IMR-90 (cell line): ENCODE measurements around the gene CBFA2T3. TPM values are rescaled to one million over a fixed set of nuclear protein-coding genes. Genes with fewer than 3 reads are reported as not detected.

Experiments
- ATAC-seq: fragments of 200-7000 bp; cut with Tn5 transposase; 2 replicates; pipeline ENCODE4 v1.9.1; 2020; ENCODE audit warnings: low read depth, mild to moderate bottlenecking, moderate library complexity
- BruUV-seq: library from RNA; stranded (reverse); fragments of 400-500 nt; replicated peaks from 2 replicates; lab custom pipeline; 2021; lab: Mats Ljungman, UMichigan
- CTCF ChIA-PET: fragments of 300-600 bp; formaldehyde crosslinking; extraction: SDS; loops from one replicate; lab custom pipeline; 2021; ENCODE audit warnings: antibody characterized with exemption; lab: Yijun Ruan, JAX
- POLR2A ChIA-PET: fragments of 300-600 bp; sonication (Branson Sonifier 250); formaldehyde crosslinking; loops from one replicate; lab custom pipeline; 2022; ENCODE audit warnings: antibody characterized with exemption; ENCODE audit not compliant: unreplicated experiment; lab: Charles Lee
- DNase-seq: peaks from one replicate; pipeline ENCODE4 v3.0.0; 2013
- H2AFZ ChIP-seq: replicated peaks from 2 replicates; pipeline ENCODE3; 2013; ENCODE audit warnings: low read length, mild to moderate bottlenecking; ENCODE audit not compliant: poor library complexity
- H2AK5ac ChIP-seq: 2 replicates; pipeline ENCODE4 v1.6.1; 2013; ENCODE audit warnings: low read depth, low read length, inconsistent platforms
- H2AK9ac ChIP-seq: replicated peaks from 2 replicates; pipeline ENCODE3; 2013; ENCODE audit warnings: mild to moderate bottlenecking, low read depth, low read length, moderate library complexity; ENCODE audit not compliant: poor library complexity
- H2BK120ac ChIP-seq: 2 replicates; pipeline ENCODE4 v1.6.1; 2013; ENCODE audit warnings: low read depth, low read length, inconsistent platforms
- H2BK15ac ChIP-seq: 3 replicates; pipeline ENCODE4 v1.6.1; 2013; ENCODE audit warnings: low read depth, low read length, inconsistent platforms
- H2BK20ac ChIP-seq: 2 replicates; pipeline ENCODE4 v1.6.1; 2013; ENCODE audit warnings: low read depth, mild to moderate bottlenecking, inconsistent platforms, low read length, moderate library complexity
- H2BK5ac ChIP-seq: 2 replicates; pipeline ENCODE4 v1.6.1; 2013; ENCODE audit warnings: mild to moderate bottlenecking, low read depth, low read length, inconsistent platforms; ENCODE audit not compliant: poor library complexity, severe bottlenecking
- H3K14ac ChIP-seq: replicated peaks from 2 replicates; pipeline ENCODE4 v1.6.1; 2013; ENCODE audit warnings: low read depth, low read length, inconsistent platforms
- H3K18ac ChIP-seq: 2 replicates; pipeline ENCODE4 v1.6.1; 2013; ENCODE audit warnings: low read depth, low read length, control low read depth
- H3K23ac ChIP-seq: 2 replicates; pipeline ENCODE4 v1.6.1; 2013; ENCODE audit warnings: low read depth, low read length, inconsistent platforms
- H3K27ac ChIP-seq: 2 replicates; pipeline ENCODE4 v1.5.1; 2013; ENCODE audit warnings: mild to moderate bottlenecking, control low read depth, low read length; ENCODE audit not compliant: insufficient read depth
- H3K27me3 ChIP-seq: 2 replicates; pipeline ENCODE4 v1.6.1; 2013; ENCODE audit warnings: low read length; ENCODE audit not compliant: control insufficient read depth, insufficient read depth
- H3K36me3 ChIP-seq: 2 replicates; pipeline ENCODE4 v1.6.1; 2013; ENCODE audit warnings: low read length, mixed read lengths; ENCODE audit not compliant: control insufficient read depth, insufficient read depth
- H3K4ac ChIP-seq: 2 replicates; pipeline ENCODE4 v1.6.1; 2013; ENCODE audit warnings: low read depth, low read length, inconsistent platforms
- H3K4me1 ChIP-seq: 2 replicates; pipeline ENCODE4 v1.6.1; 2013; ENCODE audit warnings: low read length, mixed read lengths; ENCODE audit not compliant: control insufficient read depth, insufficient read depth
- H3K4me2 ChIP-seq: 2 replicates; pipeline ENCODE4 v1.6.1; 2013; ENCODE audit warnings: low read depth, mild to moderate bottlenecking, control low read depth, low read length, moderate library complexity
- H3K4me3 ChIP-seq: 2 replicates; pipeline ENCODE4 v1.5.1; 2013; ENCODE audit warnings: low read depth, mild to moderate bottlenecking, control low read depth, low read length, moderate library complexity; ENCODE audit not compliant: insufficient read depth
- H3K56ac ChIP-seq: 2 replicates; pipeline ENCODE4 v1.6.1; 2013; ENCODE audit warnings: low read length, inconsistent platforms; ENCODE audit not compliant: insufficient read depth; ENCODE audit errors: extremely low read depth
- H3K79me1 ChIP-seq, 2 experiments: 2 replicates each; pipeline ENCODE4 v1.6.1; 2013; ENCODE audit warnings: low read length in 2 of 2, inconsistent platforms in 1 of 2, low read depth in 1 of 2
- H3K9ac ChIP-seq: 2 replicates; pipeline ENCODE4 v1.6.1; 2013; ENCODE audit warnings: low read depth, low read length, control low read depth
- H3K9me1 ChIP-seq: 2 replicates; pipeline ENCODE4 v1.6.1; 2013; ENCODE audit warnings: low read length, inconsistent platforms; ENCODE audit not compliant: insufficient read depth
- H3K9me3 ChIP-seq: 2 replicates; pipeline ENCODE4 v1.6.1; 2013; ENCODE audit warnings: low read length; ENCODE audit not compliant: control insufficient read depth, insufficient read depth
- H4K20me1 ChIP-seq: 2 replicates; pipeline ENCODE4 v1.6.1; 2013; ENCODE audit warnings: low read length, inconsistent platforms; ENCODE audit not compliant: insufficient read depth
- H4K5ac ChIP-seq: 2 replicates; pipeline ENCODE4 v1.6.1; 2013; ENCODE audit warnings: mild to moderate bottlenecking, low read depth, low read length, control low read depth
- H4K8ac ChIP-seq, 2 experiments: 2 replicates each; pipeline ENCODE4 v1.6.1; 2013; ENCODE audit warnings: low read depth in 2 of 2, low read length in 2 of 2, control low read depth in 1 of 2, inconsistent platforms in 1 of 2
- H4K91ac ChIP-seq: 2 replicates; pipeline ENCODE4 v1.6.1; 2013; ENCODE audit warnings: low read depth, low read length, inconsistent platforms; ENCODE audit not compliant: insufficient read depth
- BHLHE40 ChIP-seq: fragments of 150-350 bp; IDR thresholded peaks from 2 replicates; pipeline ENCODE4 v1.6.1; 2016; ENCODE audit warnings: mild to moderate bottlenecking, low read depth, low read length
- CEBPB ChIP-seq: IDR thresholded peaks from 2 replicates; pipeline ENCODE4 v1.6.1; 2012; ENCODE audit warnings: low read depth, low read length, improper control_type of control experiment
- CHD1 ChIP-seq: IDR thresholded peaks from 2 replicates; pipeline ENCODE4 v1.6.1; 2012; ENCODE audit warnings: low read depth, low read length, improper control_type of control experiment
- CTCF ChIP-seq: conservative IDR thresholded peaks from 2 replicates; pipeline ENCODE4 v1.5.1; 2012; ENCODE audit warnings: mild to moderate bottlenecking, low read depth, low read length, improper control_type of control experiment
- ELK1 ChIP-seq: fragments of 150-350 bp; IDR thresholded peaks from 2 replicates; pipeline ENCODE4 v1.6.1; 2016; ENCODE audit warnings: low read depth, mild to moderate bottlenecking, low read length, moderate library complexity, borderline replicate concordance
- FOS ChIP-seq: fragments of 150-350 bp; IDR thresholded peaks from 2 replicates; pipeline ENCODE4 v1.6.1; 2016; ENCODE audit warnings: low read depth, low read length
- MAFK ChIP-seq: IDR thresholded peaks from 2 replicates; pipeline ENCODE4 v1.6.1; 2012; ENCODE audit warnings: low read depth, low read length, improper control_type of control experiment
- MAZ ChIP-seq: IDR thresholded peaks from 2 replicates; pipeline ENCODE4 v1.6.1; 2012; ENCODE audit warnings: low read depth, mild to moderate bottlenecking, low read length, improper control_type of control experiment, moderate library complexity, borderline replicate concordance
- MXI1 ChIP-seq: IDR thresholded peaks from 2 replicates; pipeline ENCODE4 v1.6.1; 2012; ENCODE audit warnings: low read depth, mild to moderate bottlenecking, low read length, moderate library complexity, borderline replicate concordance
- NFE2L2 ChIP-seq: fragments of 150-350 bp; IDR thresholded peaks from 2 replicates; pipeline ENCODE4 v1.6.1; 2016; ENCODE audit warnings: low read depth, mild to moderate bottlenecking, low read length
- RAD21 ChIP-seq: IDR thresholded peaks from 2 replicates; pipeline ENCODE4 v1.6.1; 2012; ENCODE audit warnings: low read length, improper control_type of control experiment
- RCOR1 ChIP-seq: IDR thresholded peaks from 2 replicates; pipeline ENCODE4 v1.6.1; 2012; ENCODE audit warnings: mild to moderate bottlenecking, low read length, improper control_type of control experiment; ENCODE audit not compliant: insufficient replicate concordance
- RFX5 ChIP-seq: IDR thresholded peaks from 2 replicates; pipeline ENCODE4 v1.8.0; 2012; ENCODE audit warnings: low read depth, mild to moderate bottlenecking, low read length, moderate library complexity
- SMC3 ChIP-seq: fragments of 150-350 bp; IDR thresholded peaks from 2 replicates; pipeline ENCODE4 v1.6.1; 2016; ENCODE audit warnings: low read depth, mild to moderate bottlenecking, antibody characterized with exemption, low read length, moderate library complexity
- USF2 ChIP-seq: fragments of 150-350 bp; IDR thresholded peaks from 2 replicates; pipeline ENCODE4 v1.6.1; 2017; ENCODE audit warnings: mild to moderate bottlenecking, antibody characterized with exemption, low read length, low read depth
- WGBS, 2 experiments: methylation state at CpG; one replicate each; pipeline versions ENCODE4 v1.1.5 to v1.1.7; 2013; ENCODE audit warnings: missing lambda C conversion rate in 2 of 2; ENCODE audit not compliant: insufficient read length in 1 of 2; ENCODE audit errors: extremely low coverage in 2 of 2; 5-methylcytosine and 5-hydroxymethylcytosine counted together
- dilution Hi-C: fragments of 300-500 bp; cut with HindIII; formaldehyde crosslinking; loops from one replicate; pipeline ENCODE4 v1.14.3; 2018; ENCODE audit warnings: low sequenced_read_pairs; ENCODE audit not compliant: unreplicated experiment
- in situ Hi-C: fragments of 300-500 bp; cut with MboI; formaldehyde crosslinking; loops from 3 replicates; pipeline ENCODE4 v1.14.3; 2019; ENCODE audit warnings: low sequenced_read_pairs, inconsistent platforms, mixed read lengths
- intact Hi-C: fragments of 100-400 bp; cut with micrococcal nuclease; formaldehyde crosslinking; loops from 2 replicates; pipeline ENCODE4 v1.10.0; 2022
- polyA plus RNA-seq, 3 experiments: library from polyadenylated mRNA; depleted of rRNA; stranded (reverse); fragments of >200 nt; gene quantifications; 2 replicates each; pipeline ENCODE4 v1.2.3, GENCODE V29; 2012; ENCODE audit warnings: low replicate concordance in 1 of 3
- total RNA-seq: library from RNA; depleted of rRNA; stranded (reverse); fragments of >200 nt; gene quantifications from 2 replicates; pipeline ENCODE4 v1.2.3, GENCODE V29; 2012

The CBFA2T3 gene
- total and polyA plus RNA-seq, 2 of the 4 experiments (the other 2 are of a cell fraction), result not detected

- no peak overlapping the region for H2BK15ac ChIP-seq
- no peak overlapping the region for H3K4ac ChIP-seq
- H2BK120ac ChIP-seq, result no peak overlapping the region
- no peaks in the 10 kb centered on the region for H3K36me3 ChIP-seq
- no peak overlapping the region for H4K91ac ChIP-seq
- no peak overlapping the region for H3K18ac ChIP-seq
- H3K56ac ChIP-seq, result no peak overlapping the region
- 97% methylated on average over 5 of the region's 22 CpGs; no CpG with 5 or more reads in 1 of the 2 experiments for WGBS, 2 experiments
- in situ Hi-C loops, result no loop called here
- H3K9ac ChIP-seq, result no peak overlapping the region
- peaks cover 10% of the 10 kb centered on the region; the same call in 1 of the 2 replicates for H3K4me1 ChIP-seq
- no peaks in the 10 kb centered on the region for H3K79me1 ChIP-seq
- no peak overlapping the region for H3K14ac ChIP-seq
- intact Hi-C loops, result no loop called here
- H2BK5ac ChIP-seq, result no peak overlapping the region
- no peaks in the 10 kb centered on the region for H3K9me3 ChIP-seq
- no TSS peak for BruUV-seq
- no peak overlapping the region for H3K4me2 ChIP-seq
- no peaks in the 10 kb centered on the region; the same call in 1 of the 2 replicates for H4K20me1 ChIP-seq
- TF ChIP-seq CEBPB (no peak), MAZ (no peak), RAD21 (no peak), NFE2L2 (no peak), ELK1 (no peak), FOS (no peak), USF2 (no peak), MXI1 (no peak), RFX5 (no peak), SMC3 (no peak), RCOR1 (no peak), MAFK (no peak), BHLHE40 (no peak), CHD1 (no peak), CTCF (no peak)
- H4K5ac ChIP-seq, result no peak overlapping the region
- H3K23ac ChIP-seq, result no peak overlapping the region
- H3K4me3 ChIP-seq, result no peak overlapping the region
- H2BK20ac ChIP-seq, result no peak overlapping the region
- H3K27me3 ChIP-seq, result peaks cover 4% of the 10 kb centered on the region; the same call in 1 of the 2 replicates
- ChIA-PET POLR2A (no interaction called here), CTCF (no interaction called here)
- ATAC-seq (no peak), DNase-seq (no peak)
- peak overlapping the region; percentile 65 for H2AFZ ChIP-seq
- H2AK9ac ChIP-seq, result no peak overlapping the region
- no peak overlapping the region for H3K27ac ChIP-seq
- no peak overlapping the region for H4K8ac ChIP-seq
- H3K9me1 ChIP-seq, result no peaks in the 10 kb centered on the region
- dilution Hi-C loops, result no loop called here
- H2AK5ac ChIP-seq, result no peak overlapping the region
These were observed 54.1 kb downstream of the CBFA2T3 start for GRCh38 chr16:88922826-88923410.
